AG04450 (cell line): ENCODE measurements around the gene SLC16A7. TPM values are rescaled to one million over a fixed set of nuclear protein-coding genes. Genes with fewer than 3 reads are reported as not detected.

Experiments used
- CTCF ChIA-PET: fragments of 300-600, 350-600 bp; formaldehyde crosslinking; extraction: SDS; loops from one replicate; lab custom pipeline; 2022; ENCODE audit warnings: antibody characterized with exemption, inconsistent platforms; lab: Charles Lee
- POLR2A ChIA-PET: fragments of 350-600 bp; formaldehyde crosslinking; extraction: SDS; loops from one replicate; lab custom pipeline; 2021; ENCODE audit warnings: antibody characterized with exemption, inconsistent platforms; lab: Yijun Ruan, JAX
- DNase-seq: peaks from one replicate; pipeline ENCODE4 v3.0.0-alpha.2; 2011; ENCODE audit warnings: low read depth, low spot score
- H3K27ac ChIP-seq: one replicate; pipeline ENCODE4 v1.5.1; 2012; ENCODE audit warnings: low read depth, low read length, control low read depth
- H3K27me3 ChIP-seq: one replicate; pipeline ENCODE4 v1.6.0; 2012; ENCODE audit warnings: low read length; ENCODE audit not compliant: control insufficient read depth, insufficient read depth
- H3K4me3 ChIP-seq: 2 replicates; pipeline ENCODE4 v1.5.1; 2011; ENCODE audit warnings: mild to moderate bottlenecking, low read depth, low read length, control low read depth
- H3K9me3 ChIP-seq: 2 replicates; pipeline ENCODE4 v1.5.1; 2012; ENCODE audit warnings: low read length; ENCODE audit not compliant: control insufficient read depth, insufficient read depth
- polyA plus RNA-seq: library from polyadenylated mRNA; depleted of rRNA; stranded (reverse); fragments of >200 nt; gene quantifications from 2 replicates; pipeline ENCODE4 v1.2.3, GENCODE V29; 2011
- TF ChIP-seq, protein P1 (sequence below): IDR thresholded peaks from 2 replicates; pipeline ENCODE4 v1.5.1; 2011; ENCODE audit warnings: low read depth, low read length, control low read depth, inconsistent platforms

SLC16A7 gene
- polyA plus RNA-seq, 1 experiment: 9.3 TPM

DNA sequence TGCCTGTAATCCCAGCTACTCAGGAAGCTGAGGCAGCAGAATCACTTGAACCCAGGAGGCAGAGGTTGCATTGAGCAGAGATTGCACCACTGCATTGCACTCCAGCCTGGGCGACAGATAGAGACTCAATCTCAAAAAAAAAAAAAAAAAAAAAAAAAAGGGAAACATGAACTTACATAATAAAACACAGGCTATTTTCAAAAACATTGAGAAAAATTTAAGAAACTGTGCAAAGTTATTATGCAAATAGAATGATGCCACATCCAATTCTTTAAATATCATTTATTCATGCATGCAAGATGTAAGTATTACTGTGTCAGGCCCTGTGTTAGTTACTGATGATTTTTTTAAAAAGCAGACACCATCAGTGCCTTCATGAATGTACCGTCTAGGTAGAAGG, 20.0 kb upstream of the SLC16A7 start:
- Histone ChIP-seq H3K27ac (no peak overlapping the region), H3K9me3 (no peaks in the 10 kb centered on the region), H3K27me3 (no peaks in the 10 kb centered on the region), H3K4me3 (no peak overlapping the region)
- TF ChIP-seq, protein P1, sequence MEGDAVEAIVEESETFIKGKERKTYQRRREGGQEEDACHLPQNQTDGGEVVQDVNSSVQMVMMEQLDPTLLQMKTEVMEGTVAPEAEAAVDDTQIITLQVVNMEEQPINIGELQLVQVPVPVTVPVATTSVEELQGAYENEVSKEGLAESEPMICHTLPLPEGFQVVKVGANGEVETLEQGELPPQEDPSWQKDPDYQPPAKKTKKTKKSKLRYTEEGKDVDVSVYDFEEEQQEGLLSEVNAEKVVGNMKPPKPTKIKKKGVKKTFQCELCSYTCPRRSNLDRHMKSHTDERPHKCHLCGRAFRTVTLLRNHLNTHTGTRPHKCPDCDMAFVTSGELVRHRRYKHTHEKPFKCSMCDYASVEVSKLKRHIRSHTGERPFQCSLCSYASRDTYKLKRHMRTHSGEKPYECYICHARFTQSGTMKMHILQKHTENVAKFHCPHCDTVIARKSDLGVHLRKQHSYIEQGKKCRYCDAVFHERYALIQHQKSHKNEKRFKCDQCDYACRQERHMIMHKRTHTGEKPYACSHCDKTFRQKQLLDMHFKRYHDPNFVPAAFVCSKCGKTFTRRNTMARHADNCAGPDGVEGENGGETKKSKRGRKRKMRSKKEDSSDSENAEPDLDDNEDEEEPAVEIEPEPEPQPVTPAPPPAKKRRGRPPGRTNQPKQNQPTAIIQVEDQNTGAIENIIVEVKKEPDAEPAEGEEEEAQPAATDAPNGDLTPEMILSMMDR: no peak
- DNase-seq: no peak
- ChIA-PET CTCF (no interaction called here), POLR2A (no interaction called here)

DNA sequence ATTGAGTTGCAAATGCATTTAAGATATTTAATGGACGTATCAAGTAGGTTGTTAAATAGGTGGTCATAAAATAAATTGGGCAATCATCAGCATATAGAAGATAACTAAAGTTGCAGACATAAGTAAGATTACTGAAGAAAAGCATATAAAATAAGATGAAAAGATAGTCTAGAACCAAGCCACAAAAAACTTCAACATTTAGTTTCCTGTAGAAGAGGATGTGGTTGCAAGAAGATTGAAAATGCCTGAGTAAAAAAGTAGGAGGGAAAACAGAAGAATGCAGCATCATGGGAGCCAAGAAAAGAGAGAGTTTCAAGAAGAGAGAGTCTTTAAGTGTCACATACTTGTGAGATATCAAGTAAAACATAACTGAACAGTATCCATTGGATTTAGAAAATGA, 17.6 kb upstream of the SLC16A7 start:
- POLR2A ChIA-PET: no interaction called here

DNA sequence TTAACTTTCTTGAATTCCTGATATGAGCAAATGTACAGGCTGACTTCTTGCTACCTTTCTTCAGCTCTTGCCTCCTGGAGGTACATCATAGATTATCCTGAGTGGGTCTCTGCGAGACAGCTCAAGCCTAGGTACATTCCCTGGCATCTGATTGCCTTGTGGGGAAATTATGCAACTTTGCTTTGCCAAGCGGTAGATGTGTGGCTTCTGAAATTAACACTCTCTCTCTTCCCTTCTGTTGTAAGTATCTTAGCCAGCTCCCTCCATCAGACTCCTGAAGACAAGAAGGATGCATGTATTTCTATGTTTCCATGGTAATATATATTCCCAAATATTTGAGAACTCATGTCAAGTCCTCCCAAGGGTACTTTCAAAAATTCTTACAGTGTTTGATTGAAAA, 16.2 kb upstream of the SLC16A7 start:
- Histone ChIP-seq H3K4me3 (no peak overlapping the region), H3K27me3 (no peaks in the 10 kb centered on the region), H3K27ac (no peak overlapping the region), H3K9me3 (no peaks in the 10 kb centered on the region)
- TF ChIP-seq, protein P1: no peak
- CTCF ChIA-PET: no interaction called here
- DNase-seq: no peak
- POLR2A ChIA-PET: no interaction called here

More for the DNA sequence above, 17.6 kb upstream of the SLC16A7 start:
- CTCF ChIA-PET: no interaction called here
- Histone ChIP-seq H3K9me3 (no peaks in the 10 kb centered on the region), H3K27ac (no peak overlapping the region), H3K4me3 (no peak overlapping the region), H3K27me3 (no peaks in the 10 kb centered on the region)
- no peak for DNase-seq
- TF ChIP-seq, protein P1: no peak

DNA sequence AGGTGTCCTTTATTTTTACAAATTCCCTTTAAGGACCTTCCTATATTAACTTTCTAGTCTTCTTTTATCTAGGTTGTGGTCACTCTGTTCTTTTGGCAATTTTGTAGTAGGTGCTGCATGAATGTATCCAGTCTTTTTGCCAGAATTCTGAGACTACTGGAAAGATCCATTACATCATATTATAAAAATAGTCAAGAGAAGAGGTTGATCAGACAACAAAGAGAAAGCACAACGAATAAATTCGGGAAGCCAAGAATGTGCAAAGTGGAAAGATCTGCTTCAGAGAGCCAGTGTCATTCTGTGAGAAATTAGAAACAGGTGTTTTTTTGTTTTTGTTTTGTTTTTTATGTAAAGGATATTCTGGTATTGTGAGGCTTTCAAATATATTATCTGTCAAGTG, 15.8 kb upstream of the SLC16A7 start:
- TF ChIP-seq, protein P1: no peak
- ChIA-PET POLR2A (no interaction called here), CTCF (no interaction called here)
- DNase-seq: no peak
- Histone ChIP-seq H3K9me3 (no peaks in the 10 kb centered on the region), H3K27ac (no peak overlapping the region), H3K4me3 (no peak overlapping the region), H3K27me3 (no peaks in the 10 kb centered on the region)

DNA sequence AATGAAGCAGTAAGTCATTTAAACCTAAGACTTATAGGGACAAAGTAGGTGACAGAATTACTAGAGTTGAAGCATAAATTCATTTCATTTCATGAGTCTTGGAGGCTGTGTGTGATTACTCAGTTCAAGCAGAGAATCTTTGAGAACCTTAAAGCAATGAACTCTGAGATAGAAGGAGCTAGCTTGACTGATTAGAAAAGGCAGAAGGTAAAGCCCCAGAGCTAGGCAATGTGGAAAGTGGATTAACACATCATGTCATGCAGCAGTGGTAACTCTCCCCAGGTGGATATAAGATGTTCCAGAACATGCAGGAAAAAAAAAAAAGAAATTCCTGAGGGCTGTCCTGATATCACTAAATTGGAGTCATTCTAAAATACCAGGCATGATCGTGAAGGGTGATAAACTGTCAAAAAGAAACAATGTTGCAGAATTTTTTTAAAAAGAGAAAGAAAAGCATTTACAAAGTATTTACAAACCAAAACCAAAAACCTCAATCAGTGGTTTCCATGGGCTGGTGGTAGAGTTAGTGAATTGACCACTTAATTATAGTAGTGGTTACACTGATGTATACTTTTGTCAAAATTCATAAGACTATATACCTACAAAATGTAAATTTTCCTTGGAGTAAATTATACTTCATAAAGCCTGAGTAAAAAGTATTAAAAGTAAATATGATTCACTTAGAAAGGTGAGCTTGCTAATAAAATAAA, 12.7 kb upstream of the SLC16A7 start:
- TF ChIP-seq, protein P1: no peak
- Histone ChIP-seq H3K9me3 (no peaks in the 10 kb centered on the region), H3K27me3 (no peaks in the 10 kb centered on the region), H3K4me3 (no peak overlapping the region), H3K27ac (no peak overlapping the region)
- ChIA-PET CTCF (no interaction called here), POLR2A (no interaction called here)
- no peak for DNase-seq
